GM18505 (cell line): ENCODE results near the gene BCL11B.
A peak's percentile ranks its signal among the peaks of the same experiment; 100 is the strongest.

Experiments
- ATAC-seq: cut with Tn5 transposase; IDR thresholded peaks from one replicate; pipeline ENCODE4 v1.9.1; 2021; ENCODE audit not compliant: unreplicated experiment
- POLR2A ChIP-seq: IDR thresholded peaks from 4 replicates; pipeline ENCODE4 v1.6.1; 2011; ENCODE audit warnings: borderline replicate concordance; ENCODE audit not compliant: insufficient read depth, insufficient read length; ENCODE audit errors: extremely low read depth

BCL11B gene

GRCh38 chr14:99268810-99269707, 2.9 kb downstream of the BCL11B start:
- no peak for TF ChIP-seq POLR2A
- no peak for ATAC-seq

DNA sequence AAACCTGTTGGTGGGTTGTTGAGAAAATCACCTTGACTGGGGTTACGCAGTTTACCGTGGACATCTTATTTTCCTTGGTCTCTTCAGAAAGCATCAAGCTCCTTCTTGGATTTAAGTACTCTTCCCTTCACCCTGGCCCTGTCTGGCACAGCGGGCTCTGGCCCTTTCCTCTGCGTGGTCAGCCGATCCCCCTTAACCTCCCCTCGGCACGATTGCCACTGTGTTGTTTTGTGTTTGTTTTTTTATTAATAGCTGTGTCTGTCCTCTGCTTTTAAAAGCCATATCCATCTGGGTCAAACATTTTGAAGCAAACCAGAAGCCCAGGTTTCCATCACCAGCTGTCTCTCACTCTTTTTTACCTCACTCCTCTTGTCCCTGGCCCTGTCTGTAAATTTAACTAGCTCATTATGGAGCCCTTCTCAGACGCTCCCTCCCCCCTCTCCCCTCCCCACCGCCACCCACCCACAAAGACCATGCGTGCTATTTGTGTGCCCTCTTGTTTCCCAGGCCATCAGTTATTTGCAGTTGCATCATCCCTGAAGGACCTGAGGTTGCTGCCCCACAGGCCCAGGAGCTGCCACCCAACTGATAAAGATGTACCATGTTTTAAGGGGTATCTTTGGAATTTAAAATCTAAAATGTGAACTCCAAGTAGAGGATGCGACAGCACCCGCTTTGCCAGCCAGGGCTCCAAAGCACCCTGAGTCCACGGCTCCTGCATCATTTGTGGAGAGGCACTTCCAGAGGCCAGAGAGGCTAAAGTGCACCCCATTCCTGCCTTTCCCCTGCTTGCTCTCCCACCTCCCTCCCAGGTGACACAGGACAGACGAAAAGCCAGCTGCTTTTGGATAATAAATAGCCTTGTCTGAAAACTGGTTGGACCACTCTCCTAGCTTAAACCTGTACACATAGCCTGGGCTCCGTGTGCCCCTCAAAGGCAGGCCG, 3.9 kb downstream of the BCL11B start:
- TF ChIP-seq POLR2A: no peak
- ATAC-seq: no peak

- ATAC-seq: no peak
- no peak for TF ChIP-seq POLR2A
Measured at GRCh38 chr14:99267381-99267780, 4.6 kb downstream of the BCL11B start.

DNA sequence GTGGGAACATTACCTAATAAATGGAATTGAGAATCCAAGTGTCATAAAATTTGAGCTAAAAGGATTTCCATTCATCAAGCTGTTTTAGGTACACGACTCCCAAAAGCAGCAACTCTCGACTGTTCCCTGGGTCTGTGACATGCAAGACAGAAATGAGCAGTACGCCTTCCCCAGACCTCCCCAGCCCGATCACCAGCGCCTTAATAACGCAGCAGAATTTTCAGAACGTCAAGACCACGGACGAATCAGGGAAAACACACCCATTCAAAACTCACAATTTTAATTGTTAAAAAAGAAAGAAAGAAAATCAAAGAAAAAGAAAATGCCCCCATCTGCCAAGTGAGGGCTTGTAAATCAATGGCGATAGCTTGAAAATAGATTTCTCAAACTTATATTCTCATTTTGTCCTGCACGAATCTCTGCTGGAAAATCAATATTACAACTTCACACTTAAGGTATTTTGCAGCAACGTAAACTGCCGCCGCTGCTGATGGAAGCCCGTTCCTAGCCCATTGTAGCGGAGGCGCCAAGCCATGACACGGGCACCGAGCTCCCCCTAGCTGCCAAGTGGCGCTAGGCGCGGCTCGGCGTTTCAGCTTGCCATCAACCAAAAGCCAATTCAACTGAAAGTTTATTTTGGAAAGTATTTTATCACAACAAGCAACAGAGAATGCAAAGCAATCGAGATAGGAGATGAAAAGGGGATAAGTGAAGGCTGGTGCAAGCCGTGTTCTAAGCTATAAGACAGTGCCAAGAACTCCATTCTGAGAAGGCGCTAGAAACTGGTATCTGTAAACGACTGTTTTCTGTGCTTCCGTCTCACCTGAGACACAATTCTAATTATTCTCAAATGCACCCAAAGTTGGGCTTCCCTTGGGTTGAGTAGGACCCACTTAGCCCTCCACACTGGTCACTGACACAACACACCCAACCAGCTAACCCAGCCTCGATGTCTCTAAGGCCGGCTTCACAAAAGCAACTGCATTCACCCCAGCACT, 5.5 kb downstream of the BCL11B start:
- ATAC-seq: peak; percentile 88
- no peak for TF ChIP-seq POLR2A

- ATAC-seq: no peak
- TF ChIP-seq POLR2A: no peak
Measured at GRCh38 chr14:99265571-99265970, 6.4 kb downstream of the BCL11B start.

- no peak for ATAC-seq
- no peak for TF ChIP-seq POLR2A
Measured at GRCh38 chr14:99264691-99265450, 7.1 kb downstream of the BCL11B start.

- no peak for TF ChIP-seq POLR2A
- ATAC-seq: no peak
Measured at GRCh38 chr14:99263564-99264330, 8.2 kb downstream of the BCL11B start.

DNA sequence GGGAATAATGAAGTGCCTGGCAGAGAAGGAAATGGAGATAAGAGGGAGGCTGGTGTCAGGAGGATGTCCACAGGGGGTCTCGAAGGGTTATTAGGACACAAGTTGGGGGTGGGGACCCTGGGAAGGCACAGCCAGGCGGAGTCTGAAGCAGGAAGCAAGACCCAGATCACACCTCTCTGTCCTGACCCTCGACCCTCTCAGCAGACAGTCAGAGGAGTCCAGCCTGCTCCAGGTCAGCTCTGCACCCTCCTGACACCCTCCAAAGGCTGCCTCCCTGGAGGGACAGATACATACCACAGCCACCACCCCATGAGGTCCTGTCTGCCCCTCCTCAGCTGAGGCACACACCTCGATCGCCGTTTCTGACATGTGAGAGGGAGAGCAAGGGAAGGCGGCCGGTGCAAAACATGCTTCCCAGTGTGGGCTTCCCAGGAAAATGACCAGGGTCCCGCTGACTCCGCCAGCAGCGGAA, 9.0 kb downstream of the BCL11B start:
- TF ChIP-seq POLR2A: no peak

DNA sequence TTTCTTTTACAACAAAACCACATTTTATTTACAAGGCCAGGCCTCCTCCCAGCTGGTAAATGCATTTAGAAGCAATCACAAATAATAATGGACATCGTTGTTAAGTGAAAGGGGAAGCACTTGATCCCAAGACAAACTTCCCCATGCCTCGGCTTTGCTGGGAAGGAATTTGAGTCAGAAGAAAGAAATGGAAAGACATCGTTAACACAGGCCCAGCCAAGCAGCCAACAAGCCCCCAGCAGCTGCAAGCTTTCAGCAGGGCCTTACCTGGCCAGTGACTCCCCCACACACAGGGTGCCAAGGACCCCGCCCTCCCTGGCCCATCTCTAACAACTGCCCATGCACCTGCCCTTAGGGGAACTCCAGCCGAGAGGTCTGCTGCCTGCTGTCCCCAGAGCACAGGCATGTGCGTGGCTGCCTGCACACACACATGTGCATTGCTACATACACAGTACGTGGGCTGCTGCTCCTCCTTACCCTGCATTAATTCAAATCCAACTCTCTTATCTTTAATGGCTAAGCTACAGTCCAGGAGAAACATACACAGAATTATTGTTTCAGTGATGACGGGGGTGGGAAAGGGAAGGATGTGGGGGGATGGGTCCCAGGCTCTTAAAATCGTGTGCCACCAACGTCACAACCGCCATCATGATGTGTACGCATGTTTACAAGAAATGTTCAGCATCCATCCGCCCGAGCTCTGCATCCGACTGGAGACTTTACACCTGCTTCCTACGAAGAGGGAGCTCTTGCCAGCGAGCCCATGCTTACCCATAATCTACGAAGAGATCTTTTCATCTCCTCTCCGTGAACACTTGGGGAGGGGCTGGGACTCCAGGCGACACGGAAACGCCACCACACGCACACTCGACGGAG, 9.8 kb downstream of the BCL11B start:
- ATAC-seq: no peak
- no peak for TF ChIP-seq POLR2A

More for the DNA sequence above, 9.0 kb downstream of the BCL11B start:
- no peak for ATAC-seq

DNA sequence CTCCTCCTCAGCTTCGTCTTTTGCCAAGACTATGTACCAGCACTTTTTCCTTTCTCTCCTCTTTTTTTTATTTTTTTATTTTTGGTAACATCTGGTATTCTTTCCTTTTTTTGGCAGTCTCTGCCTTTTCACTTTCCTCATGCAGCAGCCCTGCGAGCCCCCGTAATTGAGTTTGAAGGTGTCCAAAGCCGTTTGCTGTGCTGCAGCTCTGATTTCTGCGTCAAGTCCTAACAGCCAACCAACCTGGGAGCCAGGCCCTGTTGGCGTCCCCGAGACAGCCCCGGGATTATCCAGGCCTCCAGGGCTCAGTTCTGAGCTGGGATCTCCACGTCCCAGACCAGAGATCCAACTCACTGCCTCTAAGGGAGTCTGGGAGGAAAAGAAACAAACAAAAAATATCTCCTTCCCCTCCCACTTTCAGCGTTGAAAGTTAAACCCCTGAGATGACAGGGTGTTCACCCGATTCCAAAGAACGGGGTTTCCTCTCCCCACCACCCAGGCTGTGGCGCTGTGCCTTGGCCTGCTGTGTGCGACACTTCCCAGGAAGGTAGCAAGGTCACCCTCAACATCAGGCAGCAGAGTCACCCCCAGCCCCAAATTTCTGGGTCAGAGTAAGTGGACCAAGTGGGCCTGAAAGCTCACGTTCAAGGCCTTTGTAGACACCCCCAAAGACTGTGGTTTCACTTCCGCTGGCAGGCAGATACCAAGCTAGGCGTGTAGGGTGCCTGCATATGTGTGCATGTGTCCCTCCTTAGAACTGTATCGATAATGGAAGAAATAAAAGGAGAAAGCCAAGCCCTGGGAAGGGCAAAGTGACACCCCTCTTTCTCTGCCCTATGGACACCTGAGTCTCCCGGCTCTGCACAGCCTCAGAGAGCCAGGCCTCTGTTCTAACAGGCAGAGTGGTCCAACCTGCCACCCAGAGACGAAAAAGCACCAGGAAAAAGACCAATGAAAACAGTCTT, 11.1 kb downstream of the BCL11B start:
- no peak for ATAC-seq
- TF ChIP-seq POLR2A: no peak

- ATAC-seq: no peak
- TF ChIP-seq POLR2A: no peak
Measured at GRCh38 chr14:99260116-99260515, 11.9 kb downstream of the BCL11B start.
